Neural progenitor cell (in vitro differentiated cells): ENCODE results near the gene MTCL1. TPM values are rescaled to one million over a fixed set of nuclear protein-coding genes. Genes with fewer than 3 reads are reported as not detected.

Experiments used
- DNase-seq: peaks from one replicate; pipeline ENCODE4 v3.0.0-alpha.2; 2016; ENCODE audit warnings: low spot score
- H2AFZ ChIP-seq: fragments of 200-600 bp; sonication (generic); replicated peaks from 2 replicates; pipeline ENCODE4 v1.6.1; 2016; ENCODE audit warnings: antibody characterized with exemption
- H3F3A ChIP-seq: fragments of 200-600 bp; sonication (generic); 2 replicates; pipeline ENCODE4 v1.6.1; 2016; ENCODE audit warnings: antibody characterized with exemption, low read depth
- H3K27ac ChIP-seq: fragments of 200-600 bp; sonication (generic); 2 replicates; pipeline ENCODE4 v1.5.1; 2016; ENCODE audit warnings: mild to moderate bottlenecking
- H3K27me3 ChIP-seq: fragments of 200-600 bp; sonication (generic); 2 replicates; pipeline ENCODE4 v1.6.1; 2016; ENCODE audit warnings: mild to moderate bottlenecking, moderate library complexity
- H3K36me3 ChIP-seq: fragments of 200-600 bp; sonication (generic); 2 replicates; pipeline ENCODE4 v1.5.1; 2016
- H3K4me1 ChIP-seq: fragments of 200-600 bp; sonication (generic); 2 replicates; pipeline ENCODE4 v1.6.1; 2016; ENCODE audit warnings: mixed run types
- H3K4me2 ChIP-seq: fragments of 200-600 bp; sonication (generic); 2 replicates; pipeline ENCODE4 v1.6.1; 2016
- H3K4me3 ChIP-seq: fragments of 200-600 bp; sonication (generic); 2 replicates; pipeline ENCODE4 v1.5.1; 2016
- H3K79me2 ChIP-seq: fragments of 200-600 bp; sonication (generic); 2 replicates; pipeline ENCODE4 v1.6.1; 2016; ENCODE audit warnings: low read depth
- H3K9ac ChIP-seq: fragments of 200-600 bp; sonication (generic); 2 replicates; pipeline ENCODE4 v1.6.1; 2016
- H3K9me3 ChIP-seq: fragments of 200-600 bp; sonication (generic); 2 replicates; pipeline ENCODE4 v1.5.1; 2016; ENCODE audit warnings: low read depth
- H4K20me1 ChIP-seq: fragments of 200-600 bp; sonication (generic); 2 replicates; pipeline ENCODE4 v1.6.1; 2016; ENCODE audit warnings: low read depth
- H3K27ac Mint-ChIP-seq: 3 replicates; pipeline ENCODE4 v1.8.0; 2021; ENCODE audit warnings: mixed read lengths
- H3K27me3 Mint-ChIP-seq: 2 replicates; pipeline ENCODE4 v1.8.0; 2022; ENCODE audit warnings: low read depth, mild to moderate bottlenecking, inconsistent platforms, moderate library complexity, mixed read lengths; ENCODE audit not compliant: insufficient read depth
- H3K36me3 Mint-ChIP-seq: 3 replicates; pipeline ENCODE4 v1.8.0; 2021; ENCODE audit warnings: mixed read lengths
- H3K4me1 Mint-ChIP-seq: 3 replicates; pipeline ENCODE4 v1.8.0; 2021; ENCODE audit warnings: mixed read lengths
- H3K4me3 Mint-ChIP-seq: 3 replicates; pipeline ENCODE4 v1.8.0; 2021; ENCODE audit warnings: mild to moderate bottlenecking, moderate library complexity, mixed read lengths
- H3K9me3 Mint-ChIP-seq: 3 replicates; pipeline ENCODE4 v1.8.0; 2020; ENCODE audit warnings: mixed read lengths
- EZH2 ChIP-seq: fragments of 200-600 bp; sonication (generic); IDR thresholded peaks from 2 replicates; pipeline ENCODE4 v1.6.1; 2017; ENCODE audit warnings: antibody characterized with exemption, mild to moderate bottlenecking, moderate library complexity
- EZH2phosphoT487 ChIP-seq: fragments of 200-600 bp; sonication (generic); IDR thresholded peaks from 2 replicates; pipeline ENCODE4 v1.6.1; 2017; ENCODE audit warnings: antibody characterized with exemption
- total RNA-seq: library from RNA; depleted of rRNA; stranded (reverse); fragments of >200 nt; gene quantifications from 2 replicates; pipeline ENCODE4 v1.2.3, GENCODE V29; 2015; ENCODE audit warnings: low replicate concordance
- TF ChIP-seq, protein P1 (sequence below): fragments of 200-600 bp; sonication (generic); IDR thresholded peaks from 2 replicates; pipeline ENCODE4 v1.5.1; 2017; ENCODE audit warnings: antibody characterized with exemption, mild to moderate bottlenecking

Gene MTCL1
- total RNA-seq, 1 donor from 2014 or later, result 36.9 TPM

DNA sequence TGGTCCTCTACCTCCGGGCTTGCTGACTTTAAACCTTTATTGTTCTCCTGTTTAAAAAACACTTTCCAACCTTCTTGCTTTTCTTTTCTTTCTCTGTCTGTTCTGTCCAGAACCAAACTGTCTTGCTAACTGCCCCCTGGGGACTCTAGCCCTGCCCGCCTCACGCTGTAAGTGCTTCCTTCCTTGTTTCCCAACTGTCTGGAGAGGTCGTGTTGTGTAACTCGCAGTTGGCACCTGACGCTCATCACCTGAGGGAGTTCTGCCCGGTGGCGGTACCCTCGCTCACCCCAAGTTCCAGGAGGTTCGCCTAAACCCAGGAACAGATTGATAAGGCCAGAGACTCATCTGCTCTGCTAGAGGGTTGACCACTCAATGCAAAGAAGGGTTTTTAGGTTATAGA is 123.4 kb downstream of the MTCL1 start:
- H3K79me2 ChIP-seq, result no peaks in the 10 kb centered on the region
- H3K4me3 Mint-ChIP-seq, result no peak overlapping the region
- no peak overlapping the region for H2AFZ ChIP-seq
- H3K9me3 Mint-ChIP-seq, result peaks cover 8% of the 10 kb centered on the region
- no peak overlapping the region for H3K27ac Mint-ChIP-seq
- H3K36me3 ChIP-seq, result no peaks in the 10 kb centered on the region
- H3K4me2 ChIP-seq, result no peak overlapping the region
- H3K4me1 Mint-ChIP-seq, result peaks cover 28% of the 10 kb centered on the region
- H3K27me3 ChIP-seq, result no peaks in the 10 kb centered on the region
- H4K20me1 ChIP-seq, result no peaks in the 10 kb centered on the region
- peaks cover 10% of the 10 kb centered on the region for H3K27me3 Mint-ChIP-seq
- H3K4me3 ChIP-seq, result no peak overlapping the region
- H3K9me3 ChIP-seq, result no peaks in the 10 kb centered on the region
- no peak overlapping the region for H3K27ac ChIP-seq
- no peak overlapping the region for H3K9ac ChIP-seq
- no peaks in the 10 kb centered on the region for H3K4me1 ChIP-seq
- no peak for TF ChIP-seq EZH2phosphoT487
- TF ChIP-seq, protein P1, sequence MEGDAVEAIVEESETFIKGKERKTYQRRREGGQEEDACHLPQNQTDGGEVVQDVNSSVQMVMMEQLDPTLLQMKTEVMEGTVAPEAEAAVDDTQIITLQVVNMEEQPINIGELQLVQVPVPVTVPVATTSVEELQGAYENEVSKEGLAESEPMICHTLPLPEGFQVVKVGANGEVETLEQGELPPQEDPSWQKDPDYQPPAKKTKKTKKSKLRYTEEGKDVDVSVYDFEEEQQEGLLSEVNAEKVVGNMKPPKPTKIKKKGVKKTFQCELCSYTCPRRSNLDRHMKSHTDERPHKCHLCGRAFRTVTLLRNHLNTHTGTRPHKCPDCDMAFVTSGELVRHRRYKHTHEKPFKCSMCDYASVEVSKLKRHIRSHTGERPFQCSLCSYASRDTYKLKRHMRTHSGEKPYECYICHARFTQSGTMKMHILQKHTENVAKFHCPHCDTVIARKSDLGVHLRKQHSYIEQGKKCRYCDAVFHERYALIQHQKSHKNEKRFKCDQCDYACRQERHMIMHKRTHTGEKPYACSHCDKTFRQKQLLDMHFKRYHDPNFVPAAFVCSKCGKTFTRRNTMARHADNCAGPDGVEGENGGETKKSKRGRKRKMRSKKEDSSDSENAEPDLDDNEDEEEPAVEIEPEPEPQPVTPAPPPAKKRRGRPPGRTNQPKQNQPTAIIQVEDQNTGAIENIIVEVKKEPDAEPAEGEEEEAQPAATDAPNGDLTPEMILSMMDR, result no peak
- TF ChIP-seq EZH2, result no peak
- DNase-seq, result no peak
- H3F3A ChIP-seq, result no peaks in the 10 kb centered on the region
- peaks cover 37% of the 10 kb centered on the region for H3K36me3 Mint-ChIP-seq

DNA sequence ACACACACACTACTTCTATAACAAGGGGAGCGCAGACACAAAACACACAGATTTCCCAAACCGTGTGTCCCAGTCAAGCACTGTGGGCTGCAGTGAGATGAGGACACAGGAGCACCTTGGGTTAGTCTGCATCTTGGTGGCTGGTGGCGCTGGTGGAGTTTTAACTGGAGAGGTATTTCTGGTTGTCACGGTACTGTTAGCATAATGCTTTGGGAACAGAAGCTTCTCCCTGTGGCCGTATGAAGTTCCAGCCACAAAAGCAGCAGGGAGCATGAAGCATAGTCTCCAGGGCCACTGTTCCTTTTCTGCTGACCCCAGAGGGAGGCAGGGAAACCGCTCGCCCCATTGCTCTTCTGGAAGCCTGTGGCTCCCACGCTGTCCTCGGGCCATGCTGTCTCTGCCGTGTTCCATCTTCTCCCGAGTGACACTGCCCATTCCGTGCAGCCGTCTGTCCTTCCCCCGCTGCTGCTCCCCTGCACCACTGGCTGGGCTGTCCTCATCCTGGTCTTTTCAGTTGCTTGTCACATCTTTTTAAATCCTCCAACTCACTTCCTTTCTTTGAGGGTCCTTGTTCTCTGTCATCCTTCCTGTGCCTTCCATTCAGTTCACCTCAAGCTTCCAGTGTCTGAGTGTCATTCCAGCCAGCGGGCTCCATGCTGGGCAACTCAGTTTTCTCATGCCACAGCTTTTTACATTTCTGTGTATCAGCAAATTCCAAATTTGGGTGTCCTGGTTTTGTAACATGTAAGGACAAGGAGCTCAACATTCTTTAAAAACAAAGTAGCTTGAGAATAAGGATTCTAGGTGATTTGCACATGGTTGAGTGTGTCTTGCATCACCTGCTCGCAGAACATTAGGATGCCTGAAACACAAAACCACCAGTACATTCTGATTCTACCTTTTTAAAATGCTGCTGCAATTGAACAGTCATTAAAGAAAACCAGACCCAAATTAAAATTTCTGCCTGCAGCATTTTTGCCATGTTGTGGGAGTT is 125.0 kb downstream of the MTCL1 start:
- Histone ChIP-seq H3K27ac (no peak overlapping the region), H3K9me3 (no peaks in the 10 kb centered on the region), H3K36me3 (no peaks in the 10 kb centered on the region), H3K9ac (no peak overlapping the region), H2AFZ (no peak overlapping the region), H3K27me3 (no peaks in the 10 kb centered on the region), H3K79me2 (no peaks in the 10 kb centered on the region), H3F3A (peaks cover 4% of the 10 kb centered on the region), H4K20me1 (no peaks in the 10 kb centered on the region), H3K4me2 (no peak overlapping the region), H3K4me3 (no peak overlapping the region), H3K4me1 (no peaks in the 10 kb centered on the region)
- Mint-ChIP-seq H3K27ac (peak overlapping the region; percentile 11), H3K9me3 (peaks cover 8% of the 10 kb centered on the region), H3K27me3 (peaks cover 10% of the 10 kb centered on the region), H3K36me3 (peaks cover 37% of the 10 kb centered on the region), H3K4me3 (no peak overlapping the region), H3K4me1 (peaks cover 33% of the 10 kb centered on the region)
- TF ChIP-seq EZH2phosphoT487 (no peak), EZH2 (no peak)
- TF ChIP-seq, protein P1, result no peak
- no peak for DNase-seq

DNA sequence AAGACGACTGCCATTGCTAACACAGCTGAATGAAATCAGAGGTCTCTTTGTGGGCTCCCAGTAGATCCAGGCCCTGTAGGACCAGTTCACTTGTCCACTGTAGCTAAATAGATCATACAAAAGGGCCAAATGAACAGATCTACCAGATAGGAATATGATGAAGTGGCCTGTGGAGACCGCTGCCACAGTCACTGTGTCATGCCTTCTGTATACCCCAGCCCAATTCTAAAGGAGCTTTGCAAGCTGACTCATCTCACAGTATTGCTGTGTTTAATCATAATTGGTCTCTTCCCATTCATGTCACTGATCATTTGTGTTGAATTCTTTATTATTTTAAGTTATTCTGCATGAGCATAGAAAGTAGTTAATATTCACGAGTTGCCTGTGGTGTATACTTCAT is 125.8 kb downstream of the MTCL1 start:
- no peak overlapping the region for H3K4me3 Mint-ChIP-seq
- peaks cover 35% of the 10 kb centered on the region for H3K36me3 Mint-ChIP-seq

More for the DNA sequence above, 125.8 kb downstream of the MTCL1 start:
- Histone ChIP-seq H3K4me3 (no peak overlapping the region), H3K4me1 (no peaks in the 10 kb centered on the region), H3K4me2 (no peak overlapping the region), H3F3A (peaks cover 6% of the 10 kb centered on the region), H3K79me2 (no peaks in the 10 kb centered on the region), H2AFZ (no peak overlapping the region), H3K9ac (no peak overlapping the region), H3K9me3 (no peaks in the 10 kb centered on the region), H3K36me3 (no peaks in the 10 kb centered on the region), H4K20me1 (no peaks in the 10 kb centered on the region), H3K27ac (no peak overlapping the region), H3K27me3 (no peaks in the 10 kb centered on the region)
- TF ChIP-seq, protein P1, result no peak
- TF ChIP-seq EZH2, result no peak
- TF ChIP-seq EZH2phosphoT487, result no peak
- Mint-ChIP-seq H3K9me3 (peaks cover 8% of the 10 kb centered on the region), H3K4me1 (peaks cover 32% of the 10 kb centered on the region), H3K27ac (no peak overlapping the region), H3K27me3 (peaks cover 10% of the 10 kb centered on the region)
- no peak for DNase-seq
